Activated CD8-positive, alpha-beta T cell treated with anti-CD3 and anti-CD28 coated beads for 36 hours (primary cell): ENCODE measurements around the gene WAPL. TPM values are rescaled to one million over a fixed set of nuclear protein-coding genes. Genes with fewer than 3 reads are reported as not detected.

Source experiments
- ATAC-seq: fragments of 200-7000 bp; cut with Tn5 transposase; one replicate; pipeline ENCODE4 v1.10.0; 2021; ENCODE audit warnings: mild to moderate bottlenecking, moderate library complexity
- CTCF ChIA-PET: fragments of 350-600 bp; sonication (Branson Sonifier 250); formaldehyde crosslinking; loops from one replicate; lab custom pipeline; 2021; ENCODE audit warnings: antibody characterized with exemption; lab: Charles Lee
- POLR2A ChIA-PET: fragments of 350-600 bp; sonication (Branson Sonifier 250); formaldehyde crosslinking; loops from one replicate; lab custom pipeline; 2021; ENCODE audit warnings: antibody characterized with exemption; lab: Charles Lee
- DNase-seq: peaks from one replicate; pipeline ENCODE4 v3.0.0-alpha.2; 2020
- H3K27ac Mint-ChIP-seq: one replicate; pipeline ENCODE4 v1.8.0; 2021; ENCODE audit warnings: mild to moderate bottlenecking, mixed read lengths
- H3K27me3 Mint-ChIP-seq: one replicate; pipeline ENCODE4 v1.8.0; 2021; ENCODE audit warnings: mixed read lengths
- H3K36me3 Mint-ChIP-seq: one replicate; pipeline ENCODE4 v1.8.0; 2021; ENCODE audit warnings: low read depth, mixed read lengths
- H3K4me1 Mint-ChIP-seq: one replicate; pipeline ENCODE4 v1.8.0; 2021; ENCODE audit warnings: low read depth, mixed read lengths
- H3K4me3 Mint-ChIP-seq: one replicate; pipeline ENCODE4 v1.8.0; 2021; ENCODE audit warnings: mild to moderate bottlenecking, moderate library complexity, mixed read lengths
- H3K9me3 Mint-ChIP-seq: one replicate; pipeline ENCODE4 v1.8.0; 2021; ENCODE audit warnings: mixed read lengths
- intact Hi-C: fragments of 100-400 bp; cut with micrococcal nuclease; formaldehyde crosslinking; loops from one replicate; pipeline ENCODE4 v1.10.0; 2022
- total RNA-seq, 2 experiments: library from RNA; stranded (reverse); gene quantifications; one replicate each; pipeline ENCODE4 v1.2.3, GENCODE V29; 2021
- TF ChIP-seq, protein P1 (sequence below): fragments of 200-600 bp; IDR thresholded peaks from one replicate; pipeline ENCODE4 v1.8.0; 2022; ENCODE audit warnings: antibody characterized with exemption, mild to moderate bottlenecking

WAPL gene
- total RNA-seq, 2 experiments from 2014 or later, result 40.9 to 42.0 TPM

DNA sequence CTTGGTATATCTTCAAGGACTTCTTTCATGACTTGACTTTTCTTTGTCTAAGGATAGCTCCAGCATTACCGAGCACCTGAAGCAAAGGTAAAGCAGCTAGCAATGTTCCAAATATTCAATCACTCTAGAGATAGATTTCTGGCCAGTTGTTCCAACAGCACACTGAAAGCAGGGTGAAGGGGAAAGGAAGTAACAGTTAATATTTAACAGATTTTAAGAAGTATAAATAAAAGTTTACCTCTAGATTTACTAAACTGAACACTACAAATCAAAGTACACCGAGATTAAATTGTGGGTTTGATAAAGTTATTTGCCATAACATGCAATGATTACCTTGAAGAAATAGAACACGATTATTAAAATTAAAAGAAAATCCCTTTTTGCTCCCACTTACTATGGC, 84.1 kb downstream of the WAPL start:
- peaks cover 25% of the 10 kb centered on the region for H3K4me1 Mint-ChIP-seq
- H3K4me3 Mint-ChIP-seq, result no peak overlapping the region
- intact Hi-C loops, result no loop called here
- no peaks in the 10 kb centered on the region for H3K9me3 Mint-ChIP-seq
- TF ChIP-seq, protein P1, sequence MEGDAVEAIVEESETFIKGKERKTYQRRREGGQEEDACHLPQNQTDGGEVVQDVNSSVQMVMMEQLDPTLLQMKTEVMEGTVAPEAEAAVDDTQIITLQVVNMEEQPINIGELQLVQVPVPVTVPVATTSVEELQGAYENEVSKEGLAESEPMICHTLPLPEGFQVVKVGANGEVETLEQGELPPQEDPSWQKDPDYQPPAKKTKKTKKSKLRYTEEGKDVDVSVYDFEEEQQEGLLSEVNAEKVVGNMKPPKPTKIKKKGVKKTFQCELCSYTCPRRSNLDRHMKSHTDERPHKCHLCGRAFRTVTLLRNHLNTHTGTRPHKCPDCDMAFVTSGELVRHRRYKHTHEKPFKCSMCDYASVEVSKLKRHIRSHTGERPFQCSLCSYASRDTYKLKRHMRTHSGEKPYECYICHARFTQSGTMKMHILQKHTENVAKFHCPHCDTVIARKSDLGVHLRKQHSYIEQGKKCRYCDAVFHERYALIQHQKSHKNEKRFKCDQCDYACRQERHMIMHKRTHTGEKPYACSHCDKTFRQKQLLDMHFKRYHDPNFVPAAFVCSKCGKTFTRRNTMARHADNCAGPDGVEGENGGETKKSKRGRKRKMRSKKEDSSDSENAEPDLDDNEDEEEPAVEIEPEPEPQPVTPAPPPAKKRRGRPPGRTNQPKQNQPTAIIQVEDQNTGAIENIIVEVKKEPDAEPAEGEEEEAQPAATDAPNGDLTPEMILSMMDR, result no peak
- peak overlapping the region; percentile 11 for H3K27ac Mint-ChIP-seq
- DNase-seq, result no peak
- H3K27me3 Mint-ChIP-seq, result no peaks in the 10 kb centered on the region
- CTCF ChIA-PET, result interaction anchor here (2.8 kb wide), 1 partner anchor 37 kb away, joined by 11 read pairs; no protein-coding TSS in a partner anchor
- peaks cover 40% of the 10 kb centered on the region for H3K36me3 Mint-ChIP-seq
- no peak for ATAC-seq
- POLR2A ChIA-PET, result interaction anchor here (1.1 kb wide), 1 partner anchor 37 kb away, joined by 3 read pairs; no protein-coding TSS in a partner anchor

DNA sequence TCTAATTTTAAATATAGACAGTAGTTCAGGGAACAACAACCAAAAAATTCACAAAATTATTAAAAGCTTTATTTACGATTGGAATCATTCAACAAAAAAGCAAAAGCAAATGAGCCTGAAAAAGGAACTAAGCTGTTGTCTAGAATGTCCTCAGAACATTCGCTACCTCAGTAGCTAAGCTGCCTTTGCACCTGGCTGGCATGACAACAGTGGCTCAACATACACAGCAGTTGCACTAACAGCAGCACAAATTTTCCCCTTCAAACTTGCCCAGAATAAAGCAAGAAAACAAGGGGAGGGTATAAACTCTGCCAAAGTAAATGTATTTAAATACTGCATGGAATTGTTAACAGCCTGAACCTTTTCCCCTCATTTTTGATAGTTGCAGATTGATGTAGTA, 84.6 kb downstream of the WAPL start:
- Mint-ChIP-seq H3K4me3 (no peak overlapping the region), H3K4me1 (peaks cover 25% of the 10 kb centered on the region), H3K36me3 (peaks cover 37% of the 10 kb centered on the region), H3K27ac (peak overlapping the region; percentile 11), H3K9me3 (no peaks in the 10 kb centered on the region), H3K27me3 (no peaks in the 10 kb centered on the region)
- POLR2A ChIA-PET, result no interaction called here
- DNase-seq, result no peak
- TF ChIP-seq, protein P1, result no peak
- CTCF ChIA-PET, result interaction anchor here (2.8 kb wide), 1 partner anchor 37 kb away, joined by 11 read pairs; no protein-coding TSS in a partner anchor
- intact Hi-C loops, result no loop called here
- ATAC-seq, result no peak

DNA sequence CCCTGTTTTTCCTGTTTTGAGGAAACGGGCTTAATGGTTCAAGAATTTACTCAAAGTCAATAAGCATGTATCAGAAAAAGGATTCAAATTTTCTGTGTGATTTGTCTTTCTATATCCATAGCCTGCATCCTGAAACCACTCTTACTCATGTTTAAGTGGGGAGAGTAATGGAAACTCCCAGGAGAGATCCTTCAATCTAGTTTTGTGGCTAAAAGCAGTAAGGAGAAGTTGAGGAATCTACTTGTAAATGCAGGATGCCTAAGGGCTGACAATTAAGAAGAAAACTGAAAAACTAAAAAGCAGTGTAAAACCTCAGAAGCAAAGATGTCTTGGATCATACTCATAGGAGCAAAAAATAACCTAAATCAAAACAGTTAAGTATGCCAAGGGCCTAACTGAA, 86.9 kb downstream of the WAPL start:
- H3K36me3 Mint-ChIP-seq, result peaks cover 18% of the 10 kb centered on the region
- no peak overlapping the region for H3K4me3 Mint-ChIP-seq
- intact Hi-C loops, result no loop called here
- no peak for DNase-seq
- CTCF ChIA-PET, result no interaction called here
- H3K4me1 Mint-ChIP-seq, result peaks cover 7% of the 10 kb centered on the region
- no peaks in the 10 kb centered on the region for H3K9me3 Mint-ChIP-seq
- no peak overlapping the region for H3K27ac Mint-ChIP-seq
- no peak for ATAC-seq
- H3K27me3 Mint-ChIP-seq, result no peaks in the 10 kb centered on the region
- TF ChIP-seq, protein P1, result no peak
- POLR2A ChIA-PET, result no interaction called here

DNA sequence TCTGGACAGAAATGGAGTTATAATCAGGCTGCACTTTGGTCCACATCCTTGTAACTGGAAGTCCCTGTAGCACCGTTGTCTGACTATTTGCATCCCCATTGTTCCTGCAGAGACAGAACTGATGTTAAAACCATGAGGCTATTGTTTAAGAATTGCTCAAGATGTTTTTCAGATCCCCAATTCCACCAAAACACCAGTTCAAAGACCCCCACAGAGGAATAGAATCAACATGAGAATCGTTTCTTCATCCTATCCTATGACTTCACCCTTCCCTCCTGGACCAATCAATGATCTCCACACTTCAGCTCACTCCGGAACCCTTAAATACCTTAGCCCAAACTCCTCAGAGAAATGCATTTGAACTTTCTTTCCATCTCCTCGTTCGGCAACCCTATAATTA, 97.9 kb downstream of the WAPL start:
- intact Hi-C loops, result no loop called here
- POLR2A ChIA-PET, result no interaction called here
- no peaks in the 10 kb centered on the region for H3K27me3 Mint-ChIP-seq

GRCh38 chr10:86419101-86419500, 102.5 kb downstream of the WAPL start:
- Mint-ChIP-seq H3K27ac (peak overlapping the region; percentile 13), H3K27me3 (no peaks in the 10 kb centered on the region), H3K36me3 (no peaks in the 10 kb centered on the region), H3K4me3 (no peak overlapping the region), H3K9me3 (no peaks in the 10 kb centered on the region), H3K4me1 (peaks cover 25% of the 10 kb centered on the region)
- TF ChIP-seq, protein P1, result no peak
- CTCF ChIA-PET, result interaction anchor here (1.6 to 2.5 kb wide), 4 partner anchors 18 to 71 kb away, joined by 3 to 13 read pairs (median 6); no protein-coding TSS in a partner anchor
- DNase-seq (peak; percentile 40), ATAC-seq (peak; percentile 86)
- POLR2A ChIA-PET, result interaction anchor here (1.4 kb wide), 1 partner anchor 19 kb away, joined by 4 read pairs; no protein-coding TSS in a partner anchor
- intact Hi-C loops, result no loop called here

More for the DNA sequence above, 97.9 kb downstream of the WAPL start:
- Mint-ChIP-seq H3K36me3 (no peaks in the 10 kb centered on the region), H3K4me1 (peaks cover 4% of the 10 kb centered on the region), H3K4me3 (no peak overlapping the region), H3K27ac (no peak overlapping the region), H3K9me3 (no peaks in the 10 kb centered on the region)
- DNase-seq (no peak), ATAC-seq (no peak)
- CTCF ChIA-PET, result no interaction called here
- TF ChIP-seq, protein P1, result no peak
